ENCODE results near the gene STARD6.
"Not testable (repeated sequence)": the region's sequence is repeated elsewhere in the genome, so short reads cannot be mapped to it uniquely, and the experiment has no call there.

STARD6 gene

DNA sequence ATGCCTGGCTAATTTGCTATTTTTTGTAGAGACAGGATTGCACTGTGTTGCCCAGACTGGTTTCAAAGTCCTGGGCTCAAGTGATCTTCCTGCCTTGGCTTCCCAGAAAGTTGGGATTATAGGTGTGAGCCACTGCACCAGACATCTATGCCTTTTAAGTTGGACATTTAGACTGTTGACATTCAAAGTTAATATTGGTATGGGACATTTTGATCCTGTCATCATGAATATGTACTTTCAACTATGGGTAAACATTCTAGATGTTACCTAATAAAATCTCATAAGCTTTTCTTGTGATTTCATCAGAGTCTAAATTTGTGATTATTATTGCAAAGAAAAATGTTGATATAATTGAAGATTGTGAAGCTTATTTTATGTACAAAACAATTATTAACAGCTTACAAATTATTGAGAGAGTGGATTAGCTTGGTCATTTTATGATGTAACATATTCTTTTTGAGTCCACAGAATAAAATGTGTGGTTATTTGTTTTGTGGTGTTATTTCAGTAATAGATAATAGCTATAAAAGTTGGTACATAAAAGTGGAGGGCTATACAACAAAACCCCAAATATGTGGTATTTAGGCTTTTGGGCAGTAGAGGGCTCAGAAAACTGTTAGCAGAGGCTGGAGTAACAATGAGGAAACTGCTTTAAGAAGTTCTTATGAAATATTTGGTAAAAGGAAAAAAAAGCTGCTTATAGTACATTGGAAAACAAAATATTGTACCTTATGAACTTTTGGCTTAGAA is 41.4 kb downstream of the STARD6 start:
- no peak for DNase-seq (ENCODE audit: low read depth)
- TF ChIP-seq, protein P1, sequence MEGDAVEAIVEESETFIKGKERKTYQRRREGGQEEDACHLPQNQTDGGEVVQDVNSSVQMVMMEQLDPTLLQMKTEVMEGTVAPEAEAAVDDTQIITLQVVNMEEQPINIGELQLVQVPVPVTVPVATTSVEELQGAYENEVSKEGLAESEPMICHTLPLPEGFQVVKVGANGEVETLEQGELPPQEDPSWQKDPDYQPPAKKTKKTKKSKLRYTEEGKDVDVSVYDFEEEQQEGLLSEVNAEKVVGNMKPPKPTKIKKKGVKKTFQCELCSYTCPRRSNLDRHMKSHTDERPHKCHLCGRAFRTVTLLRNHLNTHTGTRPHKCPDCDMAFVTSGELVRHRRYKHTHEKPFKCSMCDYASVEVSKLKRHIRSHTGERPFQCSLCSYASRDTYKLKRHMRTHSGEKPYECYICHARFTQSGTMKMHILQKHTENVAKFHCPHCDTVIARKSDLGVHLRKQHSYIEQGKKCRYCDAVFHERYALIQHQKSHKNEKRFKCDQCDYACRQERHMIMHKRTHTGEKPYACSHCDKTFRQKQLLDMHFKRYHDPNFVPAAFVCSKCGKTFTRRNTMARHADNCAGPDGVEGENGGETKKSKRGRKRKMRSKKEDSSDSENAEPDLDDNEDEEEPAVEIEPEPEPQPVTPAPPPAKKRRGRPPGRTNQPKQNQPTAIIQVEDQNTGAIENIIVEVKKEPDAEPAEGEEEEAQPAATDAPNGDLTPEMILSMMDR (IDR thresholded peaks at IDR 0.05; ENCODE audit: insufficient read depth, low read depth, low read length, missing control alignments): no peak
- no peak overlapping the region for H3K4me3 ChIP-seq (ENCODE audit: low read depth, low read length)

- DNase-seq (ENCODE audit: low read depth); H3K4me3 ChIP-seq (ENCODE audit: low read depth, low read length): not testable (repeated sequence)
Observed at GRCh38 chr18:54309564-54309963, 48.1 kb downstream of the STARD6 start.

DNA sequence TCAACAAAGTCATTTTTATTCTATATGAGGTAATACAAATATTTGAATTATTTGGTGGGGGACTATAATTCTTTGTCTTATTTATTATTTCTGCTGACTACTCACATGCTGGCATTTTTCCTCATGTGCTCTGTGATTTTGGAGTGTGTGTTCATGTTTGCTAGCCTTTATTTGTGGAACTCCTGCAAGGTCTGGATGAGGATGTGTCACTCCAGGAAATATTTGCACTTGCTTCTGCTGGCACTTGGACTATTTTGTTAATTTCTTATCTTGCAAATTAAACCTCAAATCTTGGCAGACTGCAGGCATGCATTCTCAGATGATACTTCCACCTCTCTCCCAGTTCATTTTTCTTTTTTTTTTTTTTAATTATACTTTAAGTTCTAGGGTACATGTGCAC is 54.2 kb downstream of the STARD6 start:
- no peak for DNase-seq (ENCODE audit: low read depth)
- no peak overlapping the region for H3K4me3 ChIP-seq (ENCODE audit: low read depth, low read length)
- TF ChIP-seq, protein P1 (IDR thresholded peaks at IDR 0.05; ENCODE audit: insufficient read depth, low read depth, low read length, missing control alignments): no peak

DNA sequence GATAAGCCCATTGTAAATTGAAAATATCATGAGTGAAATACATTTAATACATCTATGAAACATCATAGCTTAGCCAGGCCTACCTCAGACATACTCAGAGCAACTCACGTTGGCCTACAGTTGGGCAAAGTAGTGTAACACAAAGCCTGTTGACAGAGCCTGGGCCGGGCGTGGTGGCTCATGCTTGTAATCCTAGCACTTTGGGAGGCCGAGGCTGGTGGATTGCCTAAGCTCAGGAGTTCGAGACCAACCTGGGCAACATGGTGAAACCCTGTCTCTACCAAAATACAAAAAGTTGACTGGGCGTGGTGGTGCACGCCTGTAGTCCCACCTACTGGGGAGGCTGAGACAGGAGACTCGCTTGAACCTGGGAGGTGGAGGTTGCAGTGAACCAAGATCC is 58.7 kb downstream of the STARD6 start:
- not testable (repeated sequence) for H3K4me3 ChIP-seq (ENCODE audit: low read depth, low read length); DNase-seq (ENCODE audit: low read depth)

- H3K4me3 ChIP-seq (ENCODE audit: low read depth, low read length): no peak overlapping the region
- TF ChIP-seq, protein P1 (IDR thresholded peaks at IDR 0.05; ENCODE audit: insufficient read depth, low read depth, low read length, missing control alignments): no peak
- DNase-seq (ENCODE audit: low read depth): no peak
Observed at GRCh38 chr18:54296062-54296461, 61.6 kb downstream of the STARD6 start.

DNA sequence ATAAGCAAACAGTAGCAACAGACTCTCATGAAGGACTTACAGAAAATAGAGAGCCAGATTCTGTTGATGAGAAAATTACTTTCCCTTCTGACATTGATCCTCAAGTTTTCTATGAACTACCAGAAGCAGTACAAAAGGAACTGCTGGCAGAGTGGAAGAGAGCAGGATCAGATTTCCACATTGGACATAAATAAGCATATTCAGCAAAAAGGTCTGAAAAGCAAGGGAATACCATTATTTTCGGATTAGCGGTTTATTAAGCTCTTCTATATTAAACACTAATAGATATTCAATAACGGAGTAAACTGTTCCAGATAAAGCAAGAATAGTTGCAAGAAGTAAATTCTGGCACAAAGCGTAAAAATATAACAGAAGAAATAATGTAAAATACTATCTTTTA is 63.4 kb downstream of the STARD6 start:
- no peak overlapping the region for H3K4me3 ChIP-seq (ENCODE audit: low read depth, low read length)
- no peak for DNase-seq (ENCODE audit: low read depth)
- TF ChIP-seq, protein P1 (IDR thresholded peaks at IDR 0.05; ENCODE audit: insufficient read depth, low read depth, low read length, missing control alignments): no peak

GRCh38 chr18:54284981-54285785 is 72.5 kb downstream of the STARD6 start:
- no peak overlapping the region for H3K4me3 ChIP-seq (ENCODE audit: low read depth, low read length)
- peak; percentile 99 for DNase-seq (ENCODE audit: low read depth)
- TF ChIP-seq, protein P1 (IDR thresholded peaks at IDR 0.05; ENCODE audit: insufficient read depth, low read depth, low read length, missing control alignments): no peak

DNA sequence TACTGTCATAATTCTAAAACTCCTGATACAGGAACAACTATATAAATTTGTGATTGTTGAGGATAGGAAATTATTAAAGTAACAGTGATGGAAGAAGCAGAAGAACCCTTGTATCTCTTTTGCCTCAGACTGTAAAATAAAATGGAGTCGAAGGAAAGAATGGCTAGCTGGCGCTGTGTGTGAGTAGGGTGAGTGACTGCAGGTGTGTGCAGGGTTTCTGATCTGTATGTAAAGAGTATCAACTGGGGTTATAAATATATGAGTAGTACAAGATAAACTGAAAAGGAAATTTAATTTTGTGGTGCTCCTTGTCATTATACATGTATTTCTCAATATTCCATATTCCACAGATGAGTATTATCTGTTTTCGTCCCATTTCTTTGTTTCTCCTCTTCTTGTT is 73.1 kb downstream of the STARD6 start:
- TF ChIP-seq, protein P1 (IDR thresholded peaks at IDR 0.05; ENCODE audit: insufficient read depth, low read depth, low read length, missing control alignments): no peak
- peak; percentile 71 for DNase-seq (ENCODE audit: low read depth)
- H3K4me3 ChIP-seq (ENCODE audit: low read depth, low read length): peak overlapping the region; percentile 35

All from GM12865 (cell line).